ENCODE data around the gene MYOM3.

Gene MYOM3

GRCh38 chr1:24111996-24112779 is at the start of gene MYOM3:
Gene MYOM3 (minus strand): TSS chr1:24112135. CDS start chr1:24108636, 3,499 bp downstream.
- DNase-seq: peak; percentile 44

- no peak for DNase-seq
These were observed 49.3 kb upstream of the MYOM3 start for GRCh38 chr1:24161270-24161669.

GRCh38 chr1:24159366-24159765 is 47.4 kb upstream of the MYOM3 start:
- DNase-seq: no peak

- DNase-seq: no peak
These were observed 46.1 kb upstream of the MYOM3 start for GRCh38 chr1:24157918-24158481.

GRCh38 chr1:24156542-24157260 is 44.8 kb upstream of the MYOM3 start:
- no peak for DNase-seq

GRCh38 chr1:24155011-24155782 is 43.3 kb upstream of the MYOM3 start:
- DNase-seq: no peak

- DNase-seq: no peak
These were observed 42.3 kb upstream of the MYOM3 start for GRCh38 chr1:24154215-24154614.

GRCh38 chr1:24152631-24153494 is 40.9 kb upstream of the MYOM3 start:
- DNase-seq: no peak

GRCh38 chr1:24151175-24151533 is 39.2 kb upstream of the MYOM3 start:
- DNase-seq: no peak

- peak; percentile 88 for DNase-seq
These were observed 38.6 kb upstream of the MYOM3 start for GRCh38 chr1:24150234-24151174.

GRCh38 chr1:24149866-24150233 is 37.9 kb upstream of the MYOM3 start:
- peak; percentile 35 for DNase-seq

- DNase-seq: no peak
These were observed 35.9 kb upstream of the MYOM3 start for GRCh38 chr1:24147816-24148215.

- no peak for DNase-seq
These were observed 35.3 kb upstream of the MYOM3 start for GRCh38 chr1:24147194-24147593.

- no peak for DNase-seq
These were observed 30.9 kb upstream of the MYOM3 start, which contains the start of gene IL22RA1 for GRCh38 chr1:24142546-24143534. Gene IL22RA1 (minus strand): TSS chr1:24143140. CDS start chr1:24143082, 58 bp downstream.

GRCh38 chr1:24141311-24141997 is 29.5 kb upstream of the MYOM3 start:
- no peak for DNase-seq

GRCh38 chr1:24140741-24141181 is 28.8 kb upstream of the MYOM3 start:
- no peak for DNase-seq

- DNase-seq: no peak
These were observed 28.0 kb upstream of the MYOM3 start for GRCh38 chr1:24139841-24140425.

GRCh38 chr1:24139222-24139489 is 27.2 kb upstream of the MYOM3 start:
- DNase-seq: no peak

Measured in activated CD4-positive, alpha-beta T cell treated with anti-CD3 and anti-CD28 coated beads, Interleukin-2, amount 50 U/mL, for 16 hours (primary cell).